ENCODE measurements around the gene ZNF385B. TPM values are rescaled to one million over a fixed set of nuclear protein-coding genes. Genes with fewer than 3 reads are reported as not detected.
A peak's percentile ranks its signal among the peaks of the same experiment; 100 is the strongest.

ZNF385B gene
- total RNA-seq, 1 donor: 1.1 TPM

DNA sequence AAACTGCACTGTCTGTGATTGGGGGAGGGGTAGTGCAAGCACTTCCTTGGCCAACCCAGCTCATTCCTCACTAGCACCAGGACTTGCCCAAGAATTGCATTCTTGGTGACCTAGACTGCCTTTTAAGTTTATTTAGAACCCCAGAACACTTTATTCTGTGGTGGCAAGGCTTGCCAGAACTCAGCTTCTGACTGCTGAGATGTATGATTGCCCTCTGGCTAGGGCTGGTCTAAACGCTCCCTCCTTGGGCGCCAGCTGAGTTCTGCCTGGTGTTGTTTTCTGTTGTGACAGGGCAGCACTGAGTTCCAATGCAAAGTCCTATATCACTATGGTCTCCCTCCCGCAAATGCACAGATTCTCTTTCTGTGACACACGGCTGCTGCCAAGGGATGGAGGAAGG is 247.7 kb downstream of the ZNF385B start:
- H3K4me2 ChIP-seq (ENCODE audit: insufficient read depth, low read length): peak overlapping the region; percentile 54
- DNase-seq (ENCODE audit: insufficient read length, low spot score, missing footprints): no peak
- H3K36me3 ChIP-seq (ENCODE audit: insufficient read depth, low read length): no peaks in the 10 kb centered on the region
- H4K20me1 ChIP-seq (ENCODE audit: insufficient read depth, low read length): no peaks in the 10 kb centered on the region
- H3K9me3 ChIP-seq (ENCODE audit: low read depth, low read length): no peaks in the 10 kb centered on the region
- peaks cover 31% of the 10 kb centered on the region for H3K4me1 ChIP-seq (ENCODE audit: insufficient read depth, low read length)
- TF ChIP-seq, protein P1, sequence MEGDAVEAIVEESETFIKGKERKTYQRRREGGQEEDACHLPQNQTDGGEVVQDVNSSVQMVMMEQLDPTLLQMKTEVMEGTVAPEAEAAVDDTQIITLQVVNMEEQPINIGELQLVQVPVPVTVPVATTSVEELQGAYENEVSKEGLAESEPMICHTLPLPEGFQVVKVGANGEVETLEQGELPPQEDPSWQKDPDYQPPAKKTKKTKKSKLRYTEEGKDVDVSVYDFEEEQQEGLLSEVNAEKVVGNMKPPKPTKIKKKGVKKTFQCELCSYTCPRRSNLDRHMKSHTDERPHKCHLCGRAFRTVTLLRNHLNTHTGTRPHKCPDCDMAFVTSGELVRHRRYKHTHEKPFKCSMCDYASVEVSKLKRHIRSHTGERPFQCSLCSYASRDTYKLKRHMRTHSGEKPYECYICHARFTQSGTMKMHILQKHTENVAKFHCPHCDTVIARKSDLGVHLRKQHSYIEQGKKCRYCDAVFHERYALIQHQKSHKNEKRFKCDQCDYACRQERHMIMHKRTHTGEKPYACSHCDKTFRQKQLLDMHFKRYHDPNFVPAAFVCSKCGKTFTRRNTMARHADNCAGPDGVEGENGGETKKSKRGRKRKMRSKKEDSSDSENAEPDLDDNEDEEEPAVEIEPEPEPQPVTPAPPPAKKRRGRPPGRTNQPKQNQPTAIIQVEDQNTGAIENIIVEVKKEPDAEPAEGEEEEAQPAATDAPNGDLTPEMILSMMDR (IDR thresholded peaks at IDR 0.05; ENCODE audit: extremely low read depth, low read depth, low read length): peak; percentile 19
- no peaks in the 10 kb centered on the region for H3K79me2 ChIP-seq (ENCODE audit: insufficient read depth, low read length)
- no peak overlapping the region for H3K27ac ChIP-seq (ENCODE audit: low read depth, low read length)
- no peaks in the 10 kb centered on the region for H3K27me3 ChIP-seq (ENCODE audit: insufficient read depth, low read length)
- no peak overlapping the region for H3K4me3 ChIP-seq (ENCODE audit: insufficient read depth, low read length)
- no peak overlapping the region for H2AFZ ChIP-seq (ENCODE audit: low read length)

DNA sequence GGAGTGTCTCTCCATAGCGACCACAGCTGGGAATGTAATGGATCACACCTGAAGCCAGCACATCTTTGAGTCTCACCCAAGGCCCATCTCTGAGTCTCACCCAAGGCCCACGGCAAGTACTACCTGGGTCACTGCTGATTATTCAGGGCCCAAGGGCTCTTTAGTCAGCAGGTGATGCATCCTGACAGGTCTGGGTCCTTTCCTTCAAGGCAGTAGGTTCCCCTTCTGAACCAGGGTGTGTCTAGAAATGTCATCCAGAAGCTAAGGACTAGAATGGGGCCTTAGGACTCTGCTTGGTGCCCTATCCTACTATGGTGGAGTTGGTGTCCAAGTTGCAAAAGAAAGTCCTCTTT is 248.1 kb downstream of the ZNF385B start:
- no peak for DNase-seq (ENCODE audit: insufficient read length, low spot score, missing footprints)
- Histone ChIP-seq H3K36me3 (ENCODE audit: insufficient read depth, low read length) (no peaks in the 10 kb centered on the region), H4K20me1 (ENCODE audit: insufficient read depth, low read length) (no peaks in the 10 kb centered on the region), H3K4me3 (ENCODE audit: insufficient read depth, low read length) (no peak overlapping the region), H3K9me3 (ENCODE audit: low read depth, low read length) (no peaks in the 10 kb centered on the region), H3K4me1 (ENCODE audit: insufficient read depth, low read length) (peaks cover 31% of the 10 kb centered on the region), H3K27me3 (ENCODE audit: insufficient read depth, low read length) (no peaks in the 10 kb centered on the region), H3K79me2 (ENCODE audit: insufficient read depth, low read length) (no peaks in the 10 kb centered on the region), H2AFZ (ENCODE audit: low read length) (no peak overlapping the region), H3K27ac (ENCODE audit: low read depth, low read length) (no peak overlapping the region), H3K4me2 (ENCODE audit: insufficient read depth, low read length) (no peak overlapping the region)
- TF ChIP-seq, protein P1 (IDR thresholded peaks at IDR 0.05; ENCODE audit: extremely low read depth, low read depth, low read length): no peak

DNA sequence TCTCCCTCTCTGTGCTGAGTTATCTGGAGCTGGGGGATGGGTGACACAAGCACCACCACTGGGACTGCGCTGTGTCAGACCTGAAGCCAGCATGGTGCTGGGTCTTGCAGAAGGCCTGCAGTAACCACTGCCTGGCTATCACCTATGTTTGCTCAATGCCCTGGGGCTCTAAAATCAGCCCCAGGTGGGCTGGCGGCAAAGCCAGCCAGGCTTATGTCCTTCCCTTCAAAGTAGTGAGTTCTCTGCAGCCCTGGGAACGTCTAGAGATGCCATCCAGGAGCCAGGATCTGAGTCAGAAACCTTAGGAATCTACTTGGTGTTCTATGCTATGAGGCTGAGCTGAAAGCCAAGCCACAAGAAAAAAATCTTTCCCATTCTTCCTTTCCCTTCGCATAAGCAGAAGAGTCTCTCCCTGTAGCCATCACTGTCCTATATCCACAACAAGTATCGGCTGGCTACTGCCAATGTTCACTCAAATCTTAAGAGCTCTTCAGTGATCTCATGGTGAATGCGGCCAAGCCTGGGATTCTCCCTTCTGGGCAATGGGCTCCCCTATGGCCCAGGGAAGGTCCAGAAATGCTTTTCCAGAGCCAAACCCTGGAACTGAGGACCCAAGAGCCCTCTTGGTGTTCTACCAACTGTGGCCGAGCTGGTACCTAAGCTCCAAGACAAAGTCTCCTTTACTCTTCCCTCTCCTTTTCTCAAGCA is 248.7 kb downstream of the ZNF385B start:
- H4K20me1 ChIP-seq (ENCODE audit: insufficient read depth, low read length): no peaks in the 10 kb centered on the region
- TF ChIP-seq, protein P1 (IDR thresholded peaks at IDR 0.05; ENCODE audit: extremely low read depth, low read depth, low read length): no peak
- H3K27me3 ChIP-seq (ENCODE audit: insufficient read depth, low read length): no peaks in the 10 kb centered on the region
- H3K4me2 ChIP-seq (ENCODE audit: insufficient read depth, low read length): no peak overlapping the region
- H3K36me3 ChIP-seq (ENCODE audit: insufficient read depth, low read length): no peaks in the 10 kb centered on the region
- H2AFZ ChIP-seq (ENCODE audit: low read length): no peak overlapping the region
- no peaks in the 10 kb centered on the region for H3K79me2 ChIP-seq (ENCODE audit: insufficient read depth, low read length)
- H3K9me3 ChIP-seq (ENCODE audit: low read depth, low read length): no peaks in the 10 kb centered on the region
- H3K27ac ChIP-seq (ENCODE audit: low read depth, low read length): no peak overlapping the region
- no peak overlapping the region for H3K4me3 ChIP-seq (ENCODE audit: insufficient read depth, low read length)
- no peak for DNase-seq (ENCODE audit: insufficient read length, low spot score, missing footprints)
- peaks cover 31% of the 10 kb centered on the region for H3K4me1 ChIP-seq (ENCODE audit: insufficient read depth, low read length)

DNA sequence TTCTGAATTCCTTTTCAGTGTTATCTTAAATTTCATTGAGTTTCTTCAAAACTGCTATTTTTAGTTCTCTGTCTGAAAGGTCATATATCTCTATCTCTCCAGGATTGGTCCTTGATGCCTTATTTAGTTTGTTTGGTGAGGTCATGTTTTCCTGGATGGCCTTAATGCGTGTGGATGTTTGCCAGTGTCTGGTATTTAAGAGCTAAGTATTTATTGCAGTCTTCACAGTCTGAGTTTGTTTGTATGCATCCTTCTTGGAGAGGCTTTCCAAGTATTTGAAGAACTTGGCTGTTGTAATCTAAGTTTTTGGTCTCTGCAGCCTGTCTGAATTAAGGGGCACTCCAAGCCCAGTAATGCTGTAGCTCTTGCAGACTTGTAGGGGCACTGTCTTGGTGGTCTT is 249.3 kb downstream of the ZNF385B start:
- Histone ChIP-seq H3K27me3 (ENCODE audit: insufficient read depth, low read length) (no peaks in the 10 kb centered on the region), H3K4me1 (ENCODE audit: insufficient read depth, low read length) (peaks cover 31% of the 10 kb centered on the region), H3K36me3 (ENCODE audit: insufficient read depth, low read length) (no peaks in the 10 kb centered on the region), H4K20me1 (ENCODE audit: insufficient read depth, low read length) (no peaks in the 10 kb centered on the region), H3K79me2 (ENCODE audit: insufficient read depth, low read length) (no peaks in the 10 kb centered on the region), H3K27ac (ENCODE audit: low read depth, low read length) (no peak overlapping the region), H3K4me2 (ENCODE audit: insufficient read depth, low read length) (no peak overlapping the region), H3K9me3 (ENCODE audit: low read depth, low read length) (no peaks in the 10 kb centered on the region), H3K4me3 (ENCODE audit: insufficient read depth, low read length) (no peak overlapping the region), H2AFZ (ENCODE audit: low read length) (no peak overlapping the region)
- no peak for DNase-seq (ENCODE audit: insufficient read length, low spot score, missing footprints)
- TF ChIP-seq, protein P1 (IDR thresholded peaks at IDR 0.05; ENCODE audit: extremely low read depth, low read depth, low read length): no peak

All from osteoblast (primary cell).